Midbrain (tissue), 1 donor: ENCODE results near the gene MEIOB.
"Not testable (repeated sequence)": the region's sequence is repeated elsewhere in the genome, so short reads cannot be mapped to it uniquely, and the experiment has no call there.

Experiments used
- DNase-seq: peaks from one replicate; lab custom pipeline; 2025; lab: John Stamatoyannopoulos, UW

The MEIOB gene, protein sequence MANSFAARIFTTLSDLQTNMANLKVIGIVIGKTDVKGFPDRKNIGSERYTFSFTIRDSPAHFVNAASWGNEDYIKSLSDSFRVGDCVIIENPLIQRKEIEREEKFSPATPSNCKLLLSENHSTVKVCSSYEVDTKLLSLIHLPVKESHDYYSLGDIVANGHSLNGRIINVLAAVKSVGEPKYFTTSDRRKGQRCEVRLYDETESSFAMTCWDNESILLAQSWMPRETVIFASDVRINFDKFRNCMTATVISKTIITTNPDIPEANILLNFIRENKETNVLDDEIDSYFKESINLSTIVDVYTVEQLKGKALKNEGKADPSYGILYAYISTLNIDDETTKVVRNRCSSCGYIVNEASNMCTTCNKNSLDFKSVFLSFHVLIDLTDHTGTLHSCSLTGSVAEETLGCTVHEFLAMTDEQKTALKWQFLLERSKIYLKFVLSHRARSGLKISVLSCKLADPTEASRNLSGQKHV

DNA sequence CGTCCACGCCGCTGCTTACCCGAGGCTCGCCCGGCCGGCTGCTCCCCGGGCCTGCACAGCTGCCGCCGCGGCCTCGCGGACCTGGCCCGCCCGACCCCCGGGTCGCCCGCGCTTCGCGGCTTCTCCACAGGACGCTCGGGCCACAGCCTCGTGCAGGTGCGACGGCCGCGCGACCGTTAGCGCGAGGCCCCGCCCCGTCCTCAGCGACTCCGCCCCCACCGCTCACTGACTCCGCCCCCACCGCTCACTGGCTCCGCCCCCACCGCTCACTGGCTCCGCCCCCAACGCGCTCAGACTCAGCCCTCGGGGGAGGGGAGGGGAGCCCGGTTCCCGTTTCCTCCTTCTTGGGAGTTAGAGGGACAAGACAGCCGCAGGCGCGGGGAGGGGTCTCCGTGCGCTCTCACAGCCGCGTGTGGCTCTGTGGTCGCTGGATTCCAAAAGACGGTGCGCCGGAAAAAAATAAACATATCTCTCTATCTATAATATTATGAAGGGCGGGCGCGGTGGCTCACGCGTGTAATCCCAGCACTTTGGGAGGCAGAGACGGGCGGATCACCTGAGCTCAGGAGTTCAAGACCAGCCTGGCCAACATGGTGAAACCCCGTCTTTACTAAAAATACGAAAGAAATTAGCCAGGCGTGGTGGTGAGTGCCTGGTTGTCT lies at the start of gene MEIOB:
TSS of gene MEIOB (minus strand) at position 191 of the 662 bp plus-strand sequence. CDS start 3,989 bp downstream, outside the sequence.
- DNase-seq, result no peak

DNA sequence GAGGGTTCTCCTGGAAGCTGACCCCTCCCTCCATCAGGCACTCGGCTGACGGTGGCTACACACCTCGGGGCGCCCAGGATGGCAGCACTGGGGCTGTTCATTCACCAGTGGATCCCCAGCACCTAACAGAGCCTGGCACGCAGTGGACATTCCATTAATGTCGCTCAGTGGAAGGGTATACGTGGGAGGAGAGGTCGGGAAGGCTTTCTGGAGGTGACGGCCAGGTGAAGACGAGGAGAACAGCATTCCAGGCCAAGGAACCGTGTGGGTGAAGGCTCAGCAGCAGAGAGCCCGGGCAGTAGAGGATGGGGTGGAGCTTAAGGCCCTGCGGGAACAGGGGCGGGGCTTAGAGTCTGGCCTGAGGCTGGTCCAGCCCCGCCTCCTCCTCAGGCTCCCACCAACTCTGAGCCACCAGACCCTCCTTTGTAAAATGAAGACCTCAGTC lies 48.8 kb upstream of the MEIOB start:
- DNase-seq, result no peak

DNA sequence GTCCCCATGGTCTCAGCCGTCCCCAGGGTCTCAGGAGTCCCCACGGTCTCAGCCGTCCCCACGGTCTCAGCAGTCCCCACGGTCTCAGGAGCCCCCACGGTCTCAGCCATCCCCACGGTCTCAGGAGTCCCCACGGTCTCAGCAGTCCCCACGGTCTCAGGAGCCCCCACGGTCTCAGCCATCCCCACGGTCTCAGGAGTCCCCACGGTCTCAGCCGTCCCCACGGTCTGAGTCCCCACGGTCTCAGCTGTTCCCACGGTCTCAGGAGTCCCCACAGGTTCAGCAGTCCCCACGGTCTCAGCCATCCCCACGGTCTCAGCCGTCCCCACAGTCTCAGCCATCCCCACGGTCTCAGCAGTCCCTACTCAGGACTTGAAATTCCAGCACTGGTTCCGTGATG lies 48.2 kb upstream of the MEIOB start:
- not testable (repeated sequence) for DNase-seq

DNA sequence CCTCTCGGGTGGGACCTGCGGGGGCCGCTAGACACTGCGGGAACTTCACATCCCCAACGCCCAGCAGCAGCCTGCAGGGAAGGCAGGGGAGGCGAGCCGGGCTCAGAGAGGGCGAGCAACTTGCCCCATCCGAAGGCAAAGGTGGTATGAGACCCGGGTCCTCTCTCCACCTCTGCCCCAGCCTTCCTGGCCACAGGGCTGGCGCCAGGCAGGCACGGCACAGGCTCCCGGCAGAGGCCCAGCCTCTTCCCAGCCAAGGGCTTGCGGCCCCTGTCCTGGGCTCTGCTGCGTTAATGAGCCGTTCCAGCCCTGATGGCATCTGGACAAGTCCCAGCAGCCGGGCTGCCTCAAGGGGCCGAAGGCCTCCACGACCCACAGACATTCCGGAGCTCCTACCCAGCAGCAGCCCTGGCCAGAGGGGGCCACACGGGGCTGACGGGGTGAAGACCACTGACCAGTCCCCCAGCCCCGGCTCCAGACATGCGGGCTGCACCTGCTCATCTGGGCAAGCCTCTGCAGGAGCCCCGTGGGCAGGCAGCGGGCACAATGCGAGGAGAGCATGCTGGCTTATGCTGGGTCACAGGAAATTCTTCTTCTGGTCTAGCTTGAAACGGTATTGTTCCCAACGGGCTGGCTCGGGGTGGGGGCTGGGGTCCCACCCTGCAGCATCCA lies 47.5 kb upstream of the MEIOB start:
- no peak for DNase-seq

DNA sequence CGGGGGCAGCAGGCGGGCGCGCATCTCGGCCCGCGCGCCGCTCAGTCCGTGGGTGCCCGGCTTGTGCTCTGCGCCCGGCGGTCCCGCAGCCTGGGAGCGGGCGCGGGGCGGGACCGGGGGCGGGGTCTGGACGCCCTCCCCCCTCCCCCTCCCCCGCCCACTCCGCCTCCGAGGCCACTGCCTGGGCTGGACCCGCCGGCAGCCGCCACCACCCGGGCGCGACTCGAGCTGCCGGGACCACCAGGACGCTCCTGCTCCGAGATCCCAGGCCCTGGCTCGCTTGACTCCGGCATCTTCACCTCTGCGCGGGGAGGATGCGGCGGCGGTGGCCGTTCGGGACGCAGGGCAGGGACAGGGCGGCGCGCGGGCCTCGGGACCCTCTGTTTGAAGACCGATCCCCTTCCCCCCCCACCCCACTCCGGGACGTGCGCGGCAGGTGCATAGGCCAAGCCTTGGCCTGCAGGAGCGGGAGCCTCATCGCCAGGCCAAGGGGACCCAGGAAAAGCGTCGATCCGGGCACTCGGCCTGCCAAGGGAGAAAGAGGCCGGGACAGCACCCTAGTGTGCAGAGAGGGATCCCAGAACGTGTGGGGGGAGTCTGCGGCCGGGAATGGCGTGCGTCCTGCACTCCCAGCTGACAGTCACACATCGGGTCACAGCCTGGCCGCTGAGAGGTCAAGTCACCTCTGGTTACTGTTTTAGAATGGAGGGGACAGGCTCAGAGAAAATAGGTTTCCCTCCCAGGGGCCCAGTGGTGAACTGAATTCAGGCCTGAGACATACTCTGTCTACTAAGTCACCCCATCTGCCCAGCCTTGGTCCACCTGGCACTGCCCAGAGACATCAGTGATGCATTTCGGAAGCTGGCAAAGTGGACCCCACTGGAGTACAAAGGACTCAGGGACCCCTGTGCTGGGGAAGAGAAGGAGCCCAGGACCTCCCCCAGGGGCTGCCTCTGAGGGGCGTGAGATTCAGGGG lies 46.7 kb upstream of the MEIOB start, which contains the start of gene HS3ST6:
TSS of gene HS3ST6 (minus strand) at position 65 of the 976 bp plus-strand sequence. CDS start 92 bp downstream, outside the sequence.
- no peak for DNase-seq

DNA sequence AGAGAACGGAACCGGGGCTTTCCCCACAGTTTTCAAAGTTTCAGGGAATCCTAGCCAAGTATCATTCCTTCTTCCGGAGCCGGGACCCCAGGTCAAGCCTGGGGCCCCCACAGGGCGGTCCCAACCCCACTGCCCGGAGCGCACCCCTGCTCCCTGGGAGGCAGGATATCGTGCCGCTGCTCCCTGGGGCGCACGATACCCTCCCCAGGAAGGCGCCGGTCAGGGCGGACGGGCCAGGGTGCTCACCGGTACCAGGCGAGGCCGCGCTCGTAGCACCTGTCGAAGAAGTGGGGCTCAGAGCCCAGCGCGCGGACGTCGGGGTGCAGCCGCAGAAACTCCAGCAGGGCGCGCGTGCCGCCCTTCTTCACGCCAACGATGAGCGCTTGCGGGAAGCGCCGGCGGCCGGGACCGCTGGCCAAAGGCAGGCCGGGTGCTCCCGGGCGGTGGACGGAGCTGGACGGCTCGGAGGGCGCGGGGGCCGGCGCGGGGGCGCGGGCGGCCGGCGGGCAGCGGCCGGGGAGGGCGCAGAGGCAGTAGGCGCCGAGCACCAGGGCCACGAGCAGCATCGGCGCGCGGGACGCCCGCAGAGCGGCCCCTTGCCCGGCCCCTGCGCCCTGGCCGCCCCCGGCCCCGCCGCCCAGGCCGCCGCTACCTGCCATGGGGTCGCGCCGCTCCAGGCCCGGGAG lies 45.8 kb upstream of the MEIOB start:
- no peak for DNase-seq

DNA sequence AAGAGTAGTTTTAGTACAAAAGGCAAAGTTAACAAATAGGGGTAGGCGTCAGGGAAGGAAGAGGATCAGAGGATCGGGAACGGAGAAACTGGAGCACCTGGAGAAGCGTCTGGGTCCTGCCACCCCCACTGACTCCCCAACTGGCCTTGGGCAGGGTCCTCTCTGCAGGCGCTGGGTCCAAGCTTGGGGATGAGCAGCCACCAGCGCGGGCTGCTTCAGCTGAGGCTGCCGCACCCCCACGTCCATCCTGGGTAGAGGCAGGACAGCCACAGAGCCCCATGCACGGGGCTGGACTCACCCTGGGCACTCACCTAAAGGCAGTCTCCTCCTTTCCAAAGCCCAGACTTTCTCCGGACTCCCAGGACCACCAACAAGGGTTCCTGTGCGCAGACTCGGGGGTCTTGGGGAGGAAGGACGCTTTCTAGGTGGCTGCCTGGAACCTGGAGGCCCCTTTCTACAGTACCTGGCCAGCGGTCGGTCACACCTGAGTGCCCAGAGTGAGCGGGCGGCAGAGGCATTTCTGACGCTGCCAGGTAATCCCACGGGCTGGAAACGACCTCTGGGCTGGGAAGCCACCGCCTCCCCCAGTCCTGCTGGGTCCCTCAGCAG lies 45.2 kb upstream of the MEIOB start:
- no peak for DNase-seq

DNA sequence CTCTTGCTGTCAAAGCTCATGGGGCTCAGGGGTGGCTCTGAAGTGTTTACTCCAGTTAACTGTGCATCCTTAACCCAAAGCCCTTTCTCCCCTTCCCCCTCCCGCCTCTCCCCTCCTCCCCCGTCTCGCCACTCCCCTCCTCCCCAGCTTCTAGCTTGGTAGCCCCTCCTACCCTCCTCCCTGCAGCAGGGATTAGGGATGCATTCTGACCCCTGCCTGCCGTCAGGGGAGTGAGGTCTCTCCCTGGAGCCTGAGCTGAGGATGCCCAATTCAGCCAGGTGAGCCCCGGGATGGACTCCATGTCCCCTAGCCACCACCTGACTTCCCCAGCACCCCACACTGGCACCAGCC lies 44.7 kb upstream of the MEIOB start:
- DNase-seq, result no peak

DNA sequence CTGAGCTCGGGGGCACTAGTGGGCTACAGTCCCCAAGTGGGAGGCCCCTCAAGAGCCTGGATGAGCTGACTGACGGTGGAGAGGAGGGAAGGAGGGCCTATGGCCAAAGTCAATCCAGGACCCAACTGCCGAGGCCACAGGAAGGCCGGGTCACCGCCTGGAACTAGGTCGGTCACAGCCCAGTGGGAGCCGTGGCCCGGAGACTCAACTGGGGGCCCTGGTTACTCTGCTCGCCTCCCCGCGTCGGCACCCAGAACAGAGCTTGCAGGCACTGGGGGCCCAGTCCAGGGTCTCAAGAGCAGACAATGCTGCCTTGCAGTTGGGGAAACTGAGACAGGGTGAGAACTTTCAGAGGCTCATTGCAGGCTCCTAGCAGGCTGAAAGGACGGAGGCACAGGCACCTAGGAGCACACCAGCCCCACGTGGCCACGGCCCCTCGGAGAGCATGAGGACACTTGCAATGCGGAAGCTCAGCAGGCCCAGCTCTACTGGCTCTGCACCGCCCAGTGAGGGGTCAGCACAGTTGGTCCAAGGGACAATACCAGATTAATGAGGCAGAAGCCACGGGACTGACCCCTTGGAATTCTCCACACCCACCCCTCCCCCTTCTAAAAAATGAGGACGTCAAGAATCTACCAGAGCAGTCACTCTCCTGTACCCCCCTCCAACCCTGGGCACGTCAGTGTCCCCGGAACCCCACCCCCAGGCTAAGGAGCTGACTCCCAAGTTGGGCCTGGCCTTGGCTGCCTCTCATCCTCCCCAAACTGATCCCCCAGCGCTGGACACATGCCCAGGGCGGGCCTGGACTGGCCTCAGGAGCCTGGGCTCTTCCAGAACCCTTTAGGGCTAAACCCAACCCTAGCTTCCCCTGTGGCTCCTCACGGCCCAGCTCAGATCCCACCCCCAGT lies 44.0 kb upstream of the MEIOB start:
- no peak for DNase-seq

DNA sequence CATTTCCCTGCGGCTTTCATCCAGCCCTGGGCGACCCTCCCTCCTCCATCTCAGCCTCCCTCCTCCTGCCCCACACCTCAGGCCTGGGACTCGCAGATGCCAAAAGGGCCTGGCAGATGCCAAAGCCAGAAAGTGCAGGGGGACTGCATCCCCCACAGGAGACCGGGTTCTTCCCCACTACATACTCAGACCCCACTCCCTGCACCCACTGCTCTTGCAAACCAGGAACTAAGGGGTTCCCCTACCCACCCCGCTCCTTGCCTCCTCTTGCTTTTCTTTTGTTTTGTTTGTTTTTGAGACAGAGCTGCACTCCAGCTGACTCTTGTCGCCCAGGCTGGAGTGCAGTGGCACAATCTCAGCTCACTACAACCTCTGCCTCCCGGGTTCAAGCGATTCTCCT lies 43.0 kb upstream of the MEIOB start:
- DNase-seq, result no peak

DNA sequence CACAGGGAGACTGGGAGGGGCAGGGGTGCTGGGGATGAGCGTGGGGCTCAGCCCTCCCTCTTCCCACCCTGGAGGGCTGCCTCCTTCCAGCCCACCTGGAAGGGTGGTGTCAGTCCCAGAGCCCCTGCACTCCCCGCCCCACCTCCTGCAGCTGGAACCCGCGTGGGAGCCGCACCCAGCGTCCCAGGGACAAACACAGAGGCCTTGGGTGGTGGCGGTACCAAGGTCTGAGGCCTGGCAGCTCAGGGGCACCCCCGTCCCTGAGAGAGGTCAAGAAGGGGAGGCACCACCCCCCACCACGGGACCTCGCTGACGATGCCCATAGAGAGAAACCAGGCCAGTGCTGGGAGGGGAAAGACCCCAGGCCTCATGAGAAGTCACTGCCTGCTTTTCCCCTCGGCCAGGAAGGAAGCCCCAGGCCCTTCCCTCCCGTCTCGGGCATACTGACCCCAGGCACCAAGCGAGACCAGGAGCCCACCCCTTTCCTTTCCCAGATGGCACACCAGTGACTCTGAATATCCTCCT lies 42.2 kb upstream of the MEIOB start:
- DNase-seq, result no peak

DNA sequence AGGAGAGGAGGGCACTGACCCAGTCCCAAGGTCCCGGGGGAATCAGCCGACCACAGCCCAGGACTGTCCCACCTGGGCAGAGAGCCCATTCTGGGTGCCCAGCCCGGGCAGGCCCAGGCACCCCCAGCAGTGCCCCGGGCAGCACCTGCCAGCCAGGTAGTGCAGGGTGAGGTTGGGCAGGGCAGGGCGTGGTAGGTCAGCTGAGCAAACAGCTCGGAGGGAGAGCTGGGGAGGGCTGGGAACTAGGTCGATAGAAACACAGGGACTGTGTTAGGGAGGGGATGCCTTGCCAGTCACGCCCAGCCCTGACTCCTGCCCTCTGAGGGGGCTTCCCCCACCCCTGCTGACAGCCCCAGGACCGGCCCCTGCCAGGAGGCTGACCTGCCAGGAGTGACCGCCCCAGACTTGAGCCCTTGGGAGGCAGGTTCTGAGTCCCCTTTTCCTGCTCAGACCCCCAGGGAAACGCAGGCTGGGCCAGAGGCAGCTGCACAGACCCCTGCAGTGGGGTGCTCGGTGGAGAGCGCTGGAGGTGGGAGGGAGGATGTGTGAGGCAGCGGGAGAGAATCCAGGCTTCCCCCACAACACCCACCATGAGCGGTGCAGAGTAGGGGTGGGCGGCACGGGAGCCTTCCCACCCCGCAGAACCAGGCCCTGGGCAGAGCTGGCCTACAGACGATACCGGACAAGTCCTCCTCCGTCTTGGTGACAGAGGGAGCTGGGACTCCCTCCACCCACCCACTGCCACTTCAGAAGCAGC lies 41.5 kb upstream of the MEIOB start:
- no peak for DNase-seq

DNA sequence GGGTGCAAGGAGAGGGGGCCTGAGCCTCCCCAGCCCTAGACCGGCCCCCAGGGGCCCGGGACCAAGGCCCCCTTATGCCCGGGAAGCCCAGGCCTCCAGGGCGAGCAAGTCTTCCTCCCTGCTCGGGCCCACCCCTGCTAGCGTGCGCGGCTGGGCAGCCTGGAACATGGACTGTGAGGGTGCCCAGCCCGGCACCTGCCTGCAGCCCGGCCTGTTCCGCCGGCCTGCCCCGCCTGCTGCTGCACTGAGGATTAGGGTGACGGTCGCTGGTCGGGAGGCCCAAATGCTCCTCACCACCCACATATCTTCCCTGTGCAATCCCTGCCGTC lies 40.2 kb upstream of the MEIOB start:
- DNase-seq, result no peak

DNA sequence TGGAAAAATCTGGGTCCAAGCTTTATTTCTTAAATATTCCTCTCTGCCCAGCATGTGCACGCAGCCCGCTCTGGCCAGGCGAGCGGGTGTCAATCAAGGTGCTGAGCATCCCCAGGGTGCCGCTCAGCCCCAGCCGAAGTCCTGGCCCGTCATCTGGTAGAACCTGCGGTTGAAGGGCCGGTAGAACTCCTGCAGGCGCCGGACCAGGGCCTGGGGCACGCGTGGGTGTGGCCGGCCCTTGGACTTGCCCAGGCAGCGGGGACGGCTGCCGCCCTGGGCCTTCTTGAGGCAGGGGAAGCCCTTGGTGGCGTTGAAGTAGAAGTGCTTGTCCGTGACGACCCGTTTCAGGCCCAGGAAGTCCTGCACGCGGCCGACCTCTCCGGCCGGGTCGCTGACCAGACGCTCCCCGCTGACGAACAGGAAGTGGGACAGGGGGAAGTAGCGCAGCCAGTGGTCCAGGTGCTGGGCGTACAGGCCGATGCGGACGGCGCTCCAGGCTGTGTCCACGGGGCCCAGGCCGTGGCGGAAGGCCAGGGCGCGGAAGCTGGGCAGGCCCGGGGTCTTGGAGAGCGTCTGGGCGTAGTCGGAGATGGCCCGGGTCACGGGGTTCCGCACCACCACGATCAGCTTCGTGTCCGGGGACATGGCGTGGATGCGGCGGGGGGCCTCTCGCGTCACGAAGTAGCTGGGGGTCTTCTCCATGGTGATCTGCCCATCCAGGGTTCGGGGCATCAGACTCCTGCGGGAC lies 39.7 kb upstream of the MEIOB start:
- no peak for DNase-seq

DNA sequence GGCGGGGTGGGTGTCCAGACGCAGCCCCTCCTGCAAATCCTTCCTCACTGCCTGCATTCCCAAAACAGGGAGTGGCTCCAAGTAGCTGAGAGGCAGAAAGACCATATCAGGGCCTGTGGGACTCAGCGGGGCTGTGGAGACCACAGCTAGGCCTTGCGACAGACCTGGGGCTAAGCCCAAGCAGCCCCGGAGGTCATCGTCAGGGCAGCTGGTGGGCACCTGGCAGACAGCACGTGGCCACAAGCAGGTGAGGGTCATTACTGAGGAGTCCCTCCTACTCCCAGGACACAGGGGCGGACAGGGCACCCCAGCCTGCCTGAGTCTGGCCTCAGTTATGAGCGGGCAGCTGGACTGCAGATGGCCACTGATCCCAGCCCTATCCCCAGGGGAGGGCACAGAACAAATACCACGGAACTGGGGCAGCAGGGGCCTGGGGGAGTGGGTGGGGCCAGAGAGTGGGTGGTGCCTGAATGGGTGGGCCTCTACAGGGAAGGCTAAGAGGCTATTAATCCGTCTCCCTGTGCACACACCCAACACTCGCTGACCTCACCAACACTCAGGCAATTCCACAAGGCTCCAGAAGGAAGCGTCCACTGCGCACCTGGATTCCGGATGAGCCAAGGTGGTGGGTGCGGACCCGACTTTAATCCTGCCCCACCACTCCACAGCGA lies 37.7 kb upstream of the MEIOB start:
- no peak for DNase-seq

DNA sequence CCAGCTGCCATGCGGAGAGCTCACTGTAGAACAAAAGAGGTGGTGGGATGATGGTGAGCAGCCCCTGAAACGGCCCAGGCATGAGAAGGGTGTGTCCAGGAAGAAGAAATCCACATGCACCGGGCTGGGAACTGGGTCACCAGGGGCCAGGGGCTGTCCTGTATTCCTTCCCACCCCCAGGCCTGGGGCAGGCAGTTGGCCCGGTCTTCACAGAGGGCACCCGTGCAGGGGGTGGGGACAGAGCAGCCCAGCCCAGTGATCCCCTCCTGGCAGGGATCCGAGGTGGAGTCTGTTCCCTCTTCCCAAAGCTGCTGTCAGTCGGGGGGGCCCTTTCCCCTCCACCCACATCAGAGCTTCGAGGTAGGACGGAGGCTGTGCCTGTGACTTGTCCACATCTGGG lies 37.0 kb upstream of the MEIOB start:
- DNase-seq, result no peak

DNA sequence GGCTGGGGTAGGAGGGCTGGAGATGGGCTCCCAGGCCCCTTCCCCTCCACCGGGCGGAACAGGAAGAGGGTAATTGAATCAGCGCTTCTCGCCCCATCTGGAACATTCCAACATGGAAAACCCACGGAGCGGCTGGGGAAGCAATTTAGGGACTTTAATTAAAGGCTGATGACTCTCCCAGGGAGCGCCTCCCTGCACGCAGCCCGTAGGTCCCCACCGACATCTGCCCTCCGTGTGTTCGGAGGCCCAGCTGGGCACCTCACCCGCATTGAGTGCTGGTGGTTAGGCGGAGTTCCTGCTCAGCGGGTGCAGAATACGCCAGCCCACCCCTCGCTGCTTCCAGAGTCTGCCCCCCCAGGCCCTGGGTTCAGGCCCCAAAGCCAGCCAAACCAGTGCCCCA lies 36.2 kb upstream of the MEIOB start:
- no peak for DNase-seq
